Dedifferentiated amniotic fluid mesenchymal stem cell (primary cell): ENCODE data around the gene ELF2.
"Not testable (repeated sequence)": the region's sequence is repeated elsewhere in the genome, so short reads cannot be mapped to it uniquely, and the experiment has no call there.

Experiments used
- DNase-seq: peaks from one replicate; pipeline ENCODE4 v3.0.0-alpha.2; 2016; ENCODE audit errors: extremely low spot score

Gene ELF2

DNA sequence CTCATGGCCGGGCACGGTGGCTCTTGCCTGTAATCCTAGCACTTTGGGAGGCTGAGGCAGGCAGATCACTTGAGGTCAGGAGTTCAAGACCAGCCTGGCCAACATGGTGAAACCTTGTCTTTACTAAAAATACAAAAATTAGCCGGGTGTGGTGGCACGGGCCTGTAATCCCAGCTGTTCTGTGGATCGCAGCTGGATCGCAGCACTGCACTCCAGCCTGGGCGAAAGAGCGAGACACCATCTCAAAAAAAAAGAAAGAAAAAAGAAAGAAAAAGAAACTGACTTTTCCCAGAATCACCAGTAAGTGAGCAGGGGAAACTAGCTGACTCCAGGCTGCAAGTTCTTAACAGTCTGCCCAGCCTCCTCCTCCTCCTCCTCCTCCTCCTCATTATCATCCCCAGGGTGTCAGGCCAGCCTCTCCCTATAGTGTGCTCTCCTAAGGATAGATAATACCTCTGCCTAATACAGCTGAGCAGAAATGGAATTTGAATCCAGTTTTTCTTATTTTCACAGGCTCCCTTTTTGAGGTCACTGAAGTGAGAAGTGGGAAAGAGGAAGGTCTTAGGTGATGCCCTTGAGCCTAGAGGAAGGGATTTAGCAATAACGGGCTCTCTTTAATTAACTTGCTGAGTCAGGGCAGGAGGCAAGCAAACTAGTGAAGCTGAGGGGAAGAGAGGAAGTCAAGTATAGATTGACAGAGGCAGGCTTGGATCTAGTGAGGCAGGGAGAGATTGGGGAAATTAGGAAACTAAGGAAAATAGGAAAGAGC lies 11.8 kb upstream of the ELF2 start:
- DNase-seq = peak; percentile 1

GRCh38 chr4:139184129-139184528 lies 7.1 kb upstream of the ELF2 start:
- DNase-seq = no peak

GRCh38 chr4:139177869-139178619 lies 1.0 kb upstream of the ELF2 start:
- DNase-seq = peak; percentile 92

GRCh38 chr4:139176302-139177048 lies 543 bp downstream of the ELF2 start:
- peak; percentile 29 for DNase-seq

GRCh38 chr4:139175646-139176301 lies 1.2 kb downstream of the ELF2 start:
- peak; percentile 35 for DNase-seq

- DNase-seq = peak; percentile 67
Observed at GRCh38 chr4:139171876-139172691, 4.9 kb downstream of the ELF2 start.

- no peak for DNase-seq
Observed at GRCh38 chr4:139170932-139171331, 6.1 kb downstream of the ELF2 start.

- peak; percentile 36 for DNase-seq
Observed at GRCh38 chr4:139167774-139168444, 9.1 kb downstream of the ELF2 start.

- DNase-seq = no peak
Observed at GRCh38 chr4:139164731-139165130, 12.3 kb downstream of the ELF2 start.

DNA sequence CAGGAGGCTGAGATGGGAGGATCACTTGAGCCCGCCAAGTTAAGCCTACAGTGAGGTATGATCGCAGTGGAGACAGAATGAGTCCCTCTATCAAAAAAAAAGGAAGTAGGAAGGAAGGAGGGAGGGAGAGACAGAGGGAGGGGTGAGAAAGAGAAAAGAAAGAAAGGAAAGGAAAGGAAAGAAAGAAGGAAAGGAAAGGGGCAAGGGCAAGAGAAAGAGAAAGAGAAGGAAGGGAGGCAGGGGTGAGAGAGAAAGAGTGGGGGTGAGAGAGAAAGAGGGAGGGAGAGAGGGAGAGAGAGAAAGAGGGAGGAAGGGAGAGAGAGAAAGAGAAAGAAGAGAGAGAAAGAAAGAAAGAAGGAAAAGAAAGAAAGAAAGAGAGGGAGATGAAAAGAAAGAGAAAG lies 13.2 kb downstream of the ELF2 start:
- no peak for DNase-seq

DNA sequence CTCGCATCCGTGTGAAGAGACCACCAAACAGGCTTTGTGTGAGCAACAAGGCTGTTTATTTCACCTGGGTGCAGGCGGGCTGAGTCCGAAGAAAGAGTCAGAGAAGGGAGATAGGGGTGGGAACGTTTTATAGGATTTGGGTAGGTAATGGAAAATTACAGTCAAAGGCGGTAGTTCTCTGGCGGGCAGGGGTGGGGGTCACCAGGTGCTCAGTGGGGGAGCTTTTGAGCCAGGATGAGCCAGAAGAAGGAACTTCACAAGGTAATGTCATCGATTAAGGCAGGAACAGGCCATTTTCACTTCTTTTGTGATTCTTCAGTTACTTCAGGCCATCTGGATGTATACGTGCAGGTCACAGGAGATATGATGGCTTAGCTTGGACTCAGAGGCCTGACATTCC lies 19.0 kb downstream of the ELF2 start:
- not testable (repeated sequence) for DNase-seq

DNA sequence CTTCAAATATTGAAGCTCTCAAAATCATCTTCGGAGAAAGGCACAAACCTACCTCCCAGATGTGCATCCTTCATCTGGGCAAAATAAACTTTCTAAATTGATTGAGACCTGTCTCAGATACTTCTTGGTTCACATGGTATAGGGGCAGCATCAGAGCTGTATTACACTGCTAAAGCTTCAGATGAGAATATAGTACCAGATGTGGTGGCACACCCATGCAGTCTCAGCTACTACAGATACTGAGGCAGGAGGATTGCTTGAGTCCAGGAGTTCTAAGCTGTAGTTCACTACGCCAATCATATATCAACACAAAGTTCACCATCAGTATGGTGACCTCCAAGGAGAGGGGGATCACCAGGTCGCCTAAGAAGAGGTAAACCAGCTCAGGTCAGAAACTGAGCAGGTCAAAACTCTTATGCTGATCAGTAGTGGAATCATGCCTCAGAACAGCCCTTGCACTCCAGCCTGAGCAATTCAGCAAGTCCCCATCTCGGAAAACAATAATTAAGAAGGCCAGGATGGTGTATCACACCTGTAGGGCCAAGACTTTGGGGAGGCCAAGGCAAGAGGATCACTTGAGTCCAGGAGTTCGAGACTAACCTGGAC lies 22.0 kb downstream of the ELF2 start:
- no peak for DNase-seq

DNA sequence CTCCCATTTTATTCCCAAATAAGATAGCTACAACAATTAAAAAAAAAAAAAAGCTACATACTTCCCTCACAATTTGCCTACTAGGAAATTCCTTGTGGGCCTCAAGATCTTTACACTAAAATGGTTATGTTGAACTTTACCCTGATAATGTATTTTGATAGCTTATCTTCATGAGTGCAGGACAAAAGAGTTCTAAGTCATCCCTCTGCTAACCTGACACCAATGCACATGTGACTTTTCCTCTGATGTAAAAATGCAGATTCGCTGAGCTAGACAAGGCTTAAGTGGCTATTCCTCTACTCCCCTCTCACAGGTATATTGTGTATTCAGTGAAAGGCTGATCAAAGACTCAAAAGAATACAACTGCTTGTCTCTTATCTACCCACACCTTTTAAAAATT lies 22.5 kb downstream of the ELF2 start:
- no peak for DNase-seq

DNA sequence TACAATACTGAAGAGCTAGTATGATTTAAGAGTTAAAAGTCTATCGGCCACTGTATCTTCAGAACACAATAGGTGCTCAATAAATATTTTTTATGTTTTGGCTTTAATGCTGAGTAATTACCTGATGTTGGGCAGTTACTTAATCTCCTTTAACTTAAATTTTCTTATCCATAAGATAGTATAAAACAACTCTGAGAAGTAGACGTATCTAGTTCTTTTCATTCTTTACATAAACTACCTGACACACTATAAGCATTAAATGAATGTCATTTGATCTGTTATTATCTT lies 22.9 kb downstream of the ELF2 start:
- DNase-seq = no peak

DNA sequence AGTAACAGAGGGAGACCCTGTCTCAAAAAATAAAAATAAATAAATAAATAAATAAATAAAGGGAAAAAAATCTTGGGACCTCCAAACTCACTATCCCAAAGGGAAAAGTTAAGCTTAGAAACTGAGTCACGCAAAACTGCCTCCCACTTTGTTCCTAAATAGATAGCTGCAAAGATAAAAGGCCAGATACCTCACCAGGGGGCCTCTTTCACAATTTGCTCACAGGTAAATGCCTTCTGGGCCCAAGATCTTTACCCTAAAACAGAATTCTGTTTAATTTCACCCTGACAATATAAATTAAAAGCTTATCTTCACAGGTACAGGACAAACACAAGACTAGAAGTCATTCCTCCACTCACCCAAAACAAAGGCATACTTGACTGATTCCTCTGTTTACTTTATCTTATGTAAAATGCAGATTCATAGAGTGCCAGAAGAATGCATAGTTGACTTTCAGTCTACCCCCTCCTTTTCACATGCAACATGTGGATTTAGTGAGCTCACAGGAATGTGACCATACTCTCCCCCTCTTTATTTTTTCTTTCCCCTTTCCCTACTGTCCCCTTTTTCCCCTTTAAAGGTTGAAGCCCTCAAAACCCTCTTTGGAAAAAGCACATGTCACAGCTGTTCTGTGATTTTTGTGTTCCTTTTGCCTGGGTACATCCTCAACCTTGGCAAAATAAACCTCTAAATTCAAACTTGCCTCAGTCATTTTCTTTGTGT lies 23.4 kb downstream of the ELF2 start:
- peak; percentile 59 for DNase-seq

GRCh38 chr4:139152249-139152648 lies 24.8 kb downstream of the ELF2 start:
- peak; percentile 8 for DNase-seq

DNA sequence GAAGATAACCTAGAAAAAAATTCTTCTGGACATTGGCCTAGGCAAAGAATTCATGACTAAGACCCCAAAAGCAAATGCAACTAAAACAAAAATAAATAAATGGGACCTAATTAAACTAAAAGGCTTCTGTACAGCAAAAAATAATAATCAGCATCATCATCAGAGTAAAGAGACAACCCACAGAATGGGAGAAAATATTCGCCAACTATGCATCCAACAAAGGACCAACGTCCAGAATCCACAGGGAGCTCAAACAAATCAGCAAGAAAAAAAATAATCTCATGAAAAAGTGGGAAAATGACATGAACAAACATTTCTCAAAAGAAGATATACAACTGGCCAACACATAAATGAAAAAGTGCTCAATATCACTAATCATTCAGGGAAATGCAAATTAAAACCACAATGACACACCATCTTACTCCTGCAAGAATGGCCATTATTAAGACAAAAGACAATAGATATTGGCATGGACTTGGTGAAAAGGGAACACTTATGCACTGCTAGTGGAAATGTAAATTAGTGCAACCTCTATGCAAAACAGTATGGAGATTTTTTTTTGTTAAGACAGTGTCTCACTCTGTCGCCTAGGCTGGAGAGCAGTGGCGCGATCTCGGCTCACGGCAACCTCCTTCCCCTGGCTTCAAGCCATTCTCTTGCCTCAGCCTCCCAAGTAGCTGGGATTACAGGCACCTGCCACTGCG lies 29.9 kb downstream of the ELF2 start:
- no peak for DNase-seq

GRCh38 chr4:139145552-139145932 lies 31.5 kb downstream of the ELF2 start:
- DNase-seq = no peak

DNA sequence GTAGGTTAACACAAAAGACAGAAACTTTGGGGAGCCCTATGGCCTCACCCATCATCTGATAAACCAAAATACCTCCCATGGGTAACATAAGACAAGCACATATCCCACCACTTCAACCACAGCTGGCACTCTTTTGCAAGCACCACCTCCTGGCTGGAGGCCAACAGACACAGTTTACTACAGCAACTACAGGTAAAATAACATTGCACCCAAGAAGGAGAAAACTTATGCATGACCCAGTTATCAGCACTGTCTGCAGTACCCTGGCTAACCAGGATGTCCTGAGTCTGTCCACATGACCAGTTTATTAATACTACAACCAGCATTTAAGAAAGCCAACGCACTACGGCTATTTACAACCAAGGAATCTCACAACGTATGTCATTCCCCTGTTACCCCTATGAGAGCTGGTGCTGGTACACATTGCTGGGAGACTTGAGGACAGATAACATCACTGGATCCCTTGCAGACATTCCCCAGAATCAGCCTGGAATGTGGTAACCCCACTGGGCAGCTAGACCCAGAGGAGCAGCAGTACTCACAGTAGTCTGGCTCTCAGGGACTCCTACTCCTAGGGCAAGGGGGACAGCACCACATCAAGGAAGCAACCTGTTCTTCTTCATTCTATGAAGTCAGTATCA lies 32.0 kb downstream of the ELF2 start:
- no peak for DNase-seq
